Urinary bladder (tissue), 4 donors: ENCODE measurements around the gene ROR1. TPM values are rescaled to one million over a fixed set of nuclear protein-coding genes. Genes with fewer than 3 reads are reported as not detected.
"Not testable (repeated sequence)": the region's sequence is repeated elsewhere in the genome, so short reads cannot be mapped to it uniquely, and the experiment has no call there.

Experiments used
- DNase-seq: peaks from one replicate; pipeline ENCODE4 v3.0.0-alpha.2; 2015; ENCODE audit errors: extremely low spot score
- H3K27ac ChIP-seq: one replicate; pipeline ENCODE4 v1.5.1; 2013; ENCODE audit warnings: low read depth, mild to moderate bottlenecking, moderate library complexity
- H3K36me3 ChIP-seq: one replicate; pipeline ENCODE4 v1.6.1; 2013; ENCODE audit warnings: mild to moderate bottlenecking, moderate library complexity; ENCODE audit not compliant: insufficient read depth
- H3K4me1 ChIP-seq: one replicate; pipeline ENCODE4 v1.6.1; 2013; ENCODE audit warnings: mild to moderate bottlenecking, moderate library complexity; ENCODE audit not compliant: insufficient read depth
- H3K4me3 ChIP-seq: one replicate; pipeline ENCODE4 v1.5.1; 2013; ENCODE audit warnings: low read depth, low read length
- WGBS: extraction: QIAGEN DNeasy Blood & Tissue Kit; methylation state at CpG from one replicate; pipeline ENCODE4 v1.1.7; 2013; 5-methylcytosine and 5-hydroxymethylcytosine counted together
- polyA plus RNA-seq: library from polyadenylated mRNA; stranded (reverse); fragments of 200-250 nt; gene quantifications from one replicate; pipeline ENCODE4 v1.2.3, GENCODE V29; 2013
- total RNA-seq: library from RNA; depleted of rRNA; stranded (reverse); fragments of >200 nt; gene quantifications from one replicate; pipeline ENCODE4 v1.2.3, GENCODE V29; 2014
- donor health status: healthy with polysubstance abuse.
- donor health status: healthy.

The ROR1 gene
- total and polyA plus RNA-seq, 2 donors = 5.9 to 33.2 TPM

DNA sequence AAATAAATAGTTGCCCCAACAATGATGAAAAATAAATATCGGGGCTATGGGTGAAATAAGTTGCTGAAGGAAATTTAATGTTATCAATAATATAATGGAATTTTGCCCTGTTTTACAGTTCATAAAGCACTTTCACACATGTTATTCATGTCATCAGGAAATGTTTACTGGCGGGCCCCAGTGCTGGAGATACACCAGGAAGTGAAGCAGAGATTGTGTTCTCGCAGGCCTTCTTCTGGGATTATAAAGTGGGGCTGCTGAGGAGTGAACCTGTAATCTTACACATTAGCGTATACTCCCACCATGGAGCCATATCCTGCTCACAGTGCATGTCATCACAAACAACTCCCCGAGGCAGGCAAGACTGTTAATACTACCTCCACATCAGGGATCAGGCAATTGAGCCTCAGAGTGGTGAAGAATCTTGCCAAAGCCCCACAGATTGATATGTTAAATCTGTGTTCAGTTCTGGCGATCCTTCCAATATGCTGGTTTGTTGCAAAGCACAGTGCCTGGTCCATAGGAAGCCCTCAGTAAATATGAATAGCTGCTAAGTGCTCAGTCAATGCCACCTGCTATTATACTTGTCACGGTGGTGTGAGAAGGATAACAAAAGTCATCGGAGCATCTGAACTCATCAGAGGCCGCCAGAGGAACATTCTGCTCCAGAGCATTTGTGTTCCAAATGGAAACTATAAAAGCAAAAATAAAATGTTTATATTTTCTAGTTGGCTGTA, 325.2 kb downstream of the ROR1 start:
- no peak overlapping the region for H3K4me3 ChIP-seq
- no peaks in the 10 kb centered on the region for H3K36me3 ChIP-seq
- DNase-seq = no peak
- no peaks in the 10 kb centered on the region for H3K4me1 ChIP-seq
- no peak overlapping the region for H3K27ac ChIP-seq
- 75% methylated on average over 9 of the region's 9 CpGs for WGBS

DNA sequence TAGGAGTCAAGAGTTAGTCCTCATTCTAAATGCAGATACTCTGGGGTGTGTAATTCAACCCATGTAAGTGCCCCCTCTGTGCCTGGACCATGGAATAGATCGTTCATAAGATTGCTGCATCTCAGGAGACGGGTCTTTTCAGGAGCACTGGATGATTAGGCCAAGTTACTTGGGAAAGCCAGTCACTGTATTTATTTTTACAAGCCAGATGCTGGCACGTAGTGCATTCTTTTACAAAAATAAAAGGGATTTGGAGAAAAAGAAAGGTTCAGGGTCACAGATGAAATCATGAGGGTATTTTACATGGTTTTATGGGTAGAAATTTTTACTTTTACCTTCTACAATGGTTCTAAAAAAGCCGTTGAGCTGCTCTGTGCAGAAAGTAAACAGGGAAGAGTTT, 327.0 kb downstream of the ROR1 start:
- 81% methylated on average over 4 of the region's 4 CpGs for WGBS

DNA sequence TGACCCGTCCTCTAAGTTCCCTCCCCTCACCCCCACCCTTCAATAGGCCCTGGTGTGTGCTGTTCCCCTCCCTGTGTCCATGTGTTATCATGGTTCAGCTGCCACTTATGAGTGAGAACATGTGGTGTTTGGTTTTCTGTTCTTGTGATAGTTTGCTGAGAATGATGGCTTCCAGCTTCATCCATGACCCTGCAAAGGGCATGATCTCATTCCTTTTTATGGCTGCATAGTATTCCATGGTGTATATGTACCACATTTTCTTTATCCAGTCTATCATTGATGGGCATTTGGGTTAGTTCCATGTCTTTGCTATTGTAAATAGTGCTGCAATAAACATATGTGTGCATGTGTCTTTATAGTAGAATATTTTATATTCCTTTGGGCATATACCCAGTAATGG, 330.8 kb downstream of the ROR1 start:
- not testable (repeated sequence) for H3K4me1 ChIP-seq, H3K4me3 ChIP-seq, H3K36me3 ChIP-seq, H3K27ac ChIP-seq, DNase-seq
- WGBS = 90% methylated on average over 1 of the region's 1 CpG

More for the DNA sequence above, 327.0 kb downstream of the ROR1 start:
- H3K4me1 ChIP-seq = no peaks in the 10 kb centered on the region
- H3K4me3 ChIP-seq = no peak overlapping the region
- H3K27ac ChIP-seq = no peak overlapping the region
- H3K36me3 ChIP-seq = no peaks in the 10 kb centered on the region
- DNase-seq = no peak

DNA sequence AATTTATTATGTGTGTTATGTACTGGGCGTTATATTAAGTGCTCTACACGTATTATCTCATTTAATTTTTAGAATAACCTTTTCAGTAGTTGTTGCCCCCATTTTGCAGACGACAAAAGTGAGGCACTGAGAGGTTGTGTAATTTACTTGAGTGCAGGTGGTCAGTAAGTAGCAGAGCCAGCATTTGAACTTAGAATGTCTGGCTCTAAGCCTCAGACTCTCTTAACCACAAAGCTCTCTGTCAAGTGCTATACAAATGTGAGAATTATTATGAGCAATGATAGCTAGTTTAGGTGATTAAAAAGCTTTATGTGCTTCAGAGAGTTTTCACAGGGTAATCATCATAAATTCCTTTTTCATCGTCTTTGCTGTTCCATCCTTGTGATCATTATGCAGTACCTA, 333.3 kb downstream of the ROR1 start:
- WGBS = 92% methylated on average over 4 of the region's 4 CpGs
- no peaks in the 10 kb centered on the region for H3K36me3 ChIP-seq
- H3K4me1 ChIP-seq = no peaks in the 10 kb centered on the region
- H3K27ac ChIP-seq = no peak overlapping the region
- no peak overlapping the region for H3K4me3 ChIP-seq
- DNase-seq = no peak

DNA sequence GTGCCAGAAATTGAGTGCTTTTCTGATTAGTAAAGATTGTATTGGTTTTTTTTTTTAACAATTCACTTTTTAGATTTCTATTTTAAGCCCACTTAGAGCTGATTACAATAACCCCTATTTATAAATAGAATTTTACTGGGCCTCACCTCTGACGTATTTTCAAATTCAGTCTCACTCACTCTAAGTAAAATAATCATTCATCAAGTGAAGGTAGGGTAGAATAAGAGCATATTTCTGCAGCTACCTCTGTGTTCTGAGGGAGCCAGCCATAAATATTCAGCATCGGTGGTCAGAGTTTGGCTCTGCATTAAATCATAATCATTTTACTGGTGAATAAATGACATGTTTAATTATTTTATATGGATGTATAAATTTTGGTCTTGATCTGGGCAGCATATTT, 333.8 kb downstream of the ROR1 start:
- WGBS = 56% methylated on average over 2 of the region's 2 CpGs
- no peak for DNase-seq
- Histone ChIP-seq H3K4me3 (no peak overlapping the region), H3K36me3 (no peaks in the 10 kb centered on the region), H3K4me1 (no peaks in the 10 kb centered on the region), H3K27ac (no peak overlapping the region)

DNA sequence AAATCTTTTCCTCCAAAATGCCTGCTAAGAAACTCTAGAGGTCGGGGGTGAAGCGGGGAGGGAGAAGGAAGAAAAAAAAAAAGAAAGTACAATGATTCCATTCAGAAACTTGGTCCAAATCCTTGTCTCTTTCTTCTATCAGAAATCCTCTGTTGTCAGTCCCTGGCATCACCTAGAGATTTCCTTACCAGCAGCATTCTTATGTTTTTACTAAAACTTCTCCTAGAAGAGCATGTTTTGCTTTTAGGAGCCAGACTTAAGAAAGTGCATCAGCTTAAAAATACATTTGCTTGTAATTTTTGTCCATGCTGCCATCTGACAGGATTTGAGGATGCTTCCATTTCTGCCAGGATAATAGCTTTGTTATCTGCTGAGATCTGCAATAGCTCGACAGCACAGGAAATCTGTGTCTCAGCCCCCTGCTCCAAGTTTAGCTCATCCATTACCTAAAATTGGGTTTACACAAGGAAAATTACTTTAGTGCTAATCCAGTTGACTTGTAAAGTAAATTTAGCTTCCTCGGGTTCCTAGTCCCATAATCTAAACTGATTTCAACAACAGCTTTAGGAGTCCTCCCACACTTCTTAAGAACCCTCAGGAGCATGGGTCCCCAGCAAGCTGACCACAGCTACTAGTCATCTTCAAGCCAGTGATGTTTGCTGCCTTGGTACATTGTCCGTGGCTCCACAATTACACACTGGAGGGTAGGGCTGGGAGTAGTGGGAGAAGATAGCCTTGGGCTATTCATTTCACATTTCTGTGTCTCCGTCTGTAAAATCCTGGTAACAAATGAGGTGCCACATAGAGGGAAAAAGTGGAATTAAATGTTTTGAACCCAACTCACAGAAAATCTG, 337.3 kb downstream of the ROR1 start:
- 71% methylated on average over 6 of the region's 6 CpGs for WGBS
- DNase-seq = no peak
- Histone ChIP-seq H3K4me1 (no peaks in the 10 kb centered on the region), H3K36me3 (no peaks in the 10 kb centered on the region), H3K27ac (no peak overlapping the region), H3K4me3 (no peak overlapping the region)

DNA sequence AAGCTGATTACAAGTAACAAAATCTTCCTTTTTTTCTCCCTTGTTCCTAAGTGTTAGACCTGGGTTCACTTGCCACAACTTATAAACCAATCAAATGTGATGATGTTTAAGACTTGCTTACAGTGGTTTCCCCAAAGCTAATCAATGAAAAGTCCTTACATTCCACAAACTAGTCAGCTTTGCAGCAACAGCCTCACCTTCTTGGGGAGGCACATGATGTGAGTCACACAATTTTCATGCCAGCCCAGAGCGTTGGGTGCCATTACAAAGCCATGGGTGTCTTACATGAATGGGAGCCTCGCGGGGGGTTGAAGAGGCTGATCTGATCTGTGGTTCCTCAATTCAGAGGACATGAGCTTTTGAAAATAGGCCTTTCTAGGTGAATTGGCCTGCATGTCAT, 338.0 kb downstream of the ROR1 start:
- no peak for DNase-seq
- WGBS = 82% methylated on average over 3 of the region's 3 CpGs
- H3K27ac ChIP-seq = no peak overlapping the region
- H3K36me3 ChIP-seq = no peaks in the 10 kb centered on the region
- H3K4me3 ChIP-seq = no peak overlapping the region
- H3K4me1 ChIP-seq = no peaks in the 10 kb centered on the region

DNA sequence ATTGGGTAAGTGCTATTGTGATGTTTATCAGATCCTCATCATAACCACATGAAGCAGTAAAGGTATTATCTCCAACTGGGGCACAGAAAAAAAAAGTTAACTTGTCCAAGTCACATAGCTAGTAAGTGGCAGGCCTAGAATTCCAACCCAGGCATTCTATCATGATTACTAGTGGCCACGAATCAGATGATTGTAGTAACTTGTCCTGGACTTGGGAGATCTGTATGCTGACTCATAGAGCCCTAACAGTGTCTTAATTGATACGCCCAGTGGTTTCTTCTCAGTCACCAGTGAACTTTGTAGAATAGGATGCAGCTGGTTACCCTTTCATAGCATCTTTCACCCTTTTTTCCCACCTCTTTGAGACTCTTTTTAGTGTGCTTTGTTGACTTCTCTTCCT, 338.5 kb downstream of the ROR1 start:
- Histone ChIP-seq H3K36me3 (no peaks in the 10 kb centered on the region), H3K27ac (no peak overlapping the region), H3K4me3 (no peak overlapping the region), H3K4me1 (no peaks in the 10 kb centered on the region)
- 87% methylated on average over 2 of the region's 2 CpGs for WGBS
- no peak for DNase-seq

DNA sequence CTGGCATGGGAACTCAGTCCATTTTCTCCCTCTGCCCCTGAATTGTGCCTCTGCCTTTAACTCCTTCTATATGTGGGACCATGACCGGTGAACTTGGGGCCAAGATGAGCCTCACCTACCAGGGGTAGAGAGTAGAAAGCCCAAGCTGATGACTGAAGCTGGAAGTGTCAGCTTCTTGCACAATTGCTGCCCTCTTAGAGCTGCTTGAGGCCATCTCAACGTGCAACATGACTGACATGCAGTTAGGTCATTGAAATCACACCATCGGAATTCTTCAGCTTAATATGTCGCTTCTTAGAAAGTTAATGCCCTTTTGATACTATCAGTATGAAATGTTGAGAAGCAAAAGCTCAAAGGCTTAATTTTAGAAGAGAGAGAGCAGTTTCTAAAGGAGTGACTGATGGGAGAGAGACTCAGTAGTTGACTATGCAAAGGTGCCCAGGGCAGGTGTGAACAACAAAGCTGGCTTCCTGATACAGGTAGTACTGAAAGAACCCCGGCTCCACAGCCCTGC, 340.3 kb downstream of the ROR1 start:
- no peaks in the 10 kb centered on the region for H3K36me3 ChIP-seq
- WGBS = 89% methylated on average over 5 of the region's 5 CpGs
- no peak overlapping the region for H3K4me3 ChIP-seq
- H3K27ac ChIP-seq = no peak overlapping the region
- H3K4me1 ChIP-seq = no peaks in the 10 kb centered on the region
- no peak for DNase-seq

DNA sequence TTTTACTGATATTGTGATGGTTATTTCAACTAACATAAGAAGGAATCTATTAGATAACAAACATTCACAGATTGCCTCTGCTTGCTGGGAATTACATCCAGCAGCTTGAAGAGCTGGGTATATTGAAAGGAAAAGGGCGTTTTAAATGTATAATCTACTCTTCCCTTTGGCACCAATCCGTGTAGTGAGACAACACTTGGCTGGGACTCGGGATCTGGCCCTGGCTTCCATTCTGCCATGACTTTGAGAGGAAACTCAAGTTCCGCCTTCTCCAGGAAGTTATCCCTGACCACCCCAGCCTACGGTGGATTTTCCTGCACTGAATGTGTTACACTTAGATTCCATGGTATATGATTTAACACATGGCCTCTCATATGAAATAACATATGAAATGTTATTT, 342.7 kb downstream of the ROR1 start:
- no peak for DNase-seq
- WGBS = 65% methylated on average over 5 of the region's 5 CpGs
- Histone ChIP-seq H3K27ac (no peak overlapping the region), H3K36me3 (no peaks in the 10 kb centered on the region), H3K4me1 (no peaks in the 10 kb centered on the region), H3K4me3 (no peak overlapping the region)

DNA sequence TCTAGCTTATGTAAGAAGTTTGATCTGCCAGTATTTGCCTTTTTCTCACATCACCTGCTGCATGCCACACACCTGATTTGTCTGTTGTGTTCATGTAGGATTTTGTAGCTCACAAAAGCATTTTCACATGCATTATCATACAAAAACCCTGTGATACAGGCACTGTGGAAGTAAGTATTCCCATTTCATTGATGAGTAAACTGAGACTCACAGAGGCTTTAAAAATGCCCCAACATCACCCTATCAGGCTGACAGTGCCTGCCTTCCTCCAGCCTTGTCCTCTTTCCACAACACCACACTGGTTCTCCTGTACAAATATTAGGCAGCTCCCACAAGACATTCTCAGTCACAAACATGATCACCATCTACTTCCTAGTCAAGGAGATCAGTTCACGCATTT, 343.7 kb downstream of the ROR1 start:
- no peak for DNase-seq
- Histone ChIP-seq H3K36me3 (no peaks in the 10 kb centered on the region), H3K4me1 (no peaks in the 10 kb centered on the region), H3K4me3 (no peak overlapping the region), H3K27ac (no peak overlapping the region)
- 97% methylated on average over 1 of the region's 1 CpG for WGBS

DNA sequence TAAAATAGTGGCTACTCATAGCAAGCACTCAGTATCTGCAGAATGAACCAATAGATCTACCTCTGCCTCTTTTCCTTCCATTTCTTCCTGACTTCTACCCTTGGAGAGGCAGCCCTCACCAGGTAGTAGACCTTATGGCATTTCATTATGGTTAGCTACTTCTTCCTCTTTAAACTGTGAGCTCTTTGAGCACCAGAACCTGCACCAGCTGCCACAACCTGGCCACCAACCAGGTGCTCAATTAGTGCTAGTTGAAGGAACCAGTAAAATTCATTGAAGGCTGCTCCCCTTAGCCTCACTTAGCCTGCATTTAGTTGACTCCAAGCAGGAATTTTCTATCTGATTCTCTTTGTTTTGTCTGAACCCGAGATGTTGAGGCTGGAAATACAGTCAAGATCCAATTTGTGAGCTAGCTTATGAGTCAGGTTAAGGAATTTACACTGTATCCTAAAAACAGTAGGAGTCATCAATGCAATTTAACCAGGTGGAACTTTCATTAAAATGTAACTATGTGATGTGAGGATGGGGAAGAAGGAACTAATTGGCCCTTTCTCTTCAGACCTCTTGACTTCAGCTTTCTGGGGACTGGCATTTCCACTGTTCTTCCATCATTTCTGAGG, 348.1 kb downstream of the ROR1 start:
- WGBS = 89% methylated on average over 1 of the region's 1 CpG
- H3K27ac ChIP-seq = no peak overlapping the region
- no peak for DNase-seq
- no peaks in the 10 kb centered on the region for H3K4me1 ChIP-seq
- no peak overlapping the region for H3K4me3 ChIP-seq
- no peaks in the 10 kb centered on the region for H3K36me3 ChIP-seq

DNA sequence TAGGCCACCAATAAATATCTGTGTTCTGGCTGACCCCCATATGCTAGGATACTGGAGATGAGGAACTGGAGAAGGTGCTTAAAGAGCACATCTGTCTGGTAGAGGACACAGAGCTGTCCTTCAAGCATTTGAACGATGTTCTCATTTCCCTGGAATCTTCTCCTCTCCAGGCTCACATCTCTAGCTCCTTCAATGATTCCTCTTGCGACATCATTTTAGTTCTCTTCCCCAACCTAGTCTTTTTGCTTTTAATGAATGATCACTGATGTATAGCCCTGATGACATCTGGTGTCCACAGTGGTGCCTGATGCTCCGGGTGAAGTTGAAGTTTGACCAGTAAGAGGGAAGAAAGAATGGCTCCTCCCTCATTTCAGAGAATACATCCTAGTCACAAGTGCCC, 348.8 kb downstream of the ROR1 start:
- H3K4me3 ChIP-seq = no peak overlapping the region
- no peaks in the 10 kb centered on the region for H3K4me1 ChIP-seq
- no peak overlapping the region for H3K27ac ChIP-seq
- DNase-seq = no peak
- WGBS = over 99% methylated on average over 3 of the region's 3 CpGs
- no peaks in the 10 kb centered on the region for H3K36me3 ChIP-seq
